HEK293 (cell line): ENCODE measurements around the gene CCBE1.
A peak's percentile ranks its signal among the peaks of the same experiment; 100 is the strongest.

ENCODE experiments used
- CTCF ChIP-seq: fragments of 450-650 bp; formaldehyde crosslinking; IDR thresholded peaks from 2 replicates; pipeline ENCODE4 v1.5.1; 2016; ENCODE audit warnings: missing biosample characterization, missing genetic modification characterization
- HIC1 ChIP-seq: fragments of 450-650 bp; formaldehyde crosslinking; IDR thresholded peaks from 2 replicates; pipeline ENCODE4 v1.5.1; 2016; ENCODE audit warnings: missing biosample characterization, missing genetic modification characterization
- INSM2 ChIP-seq: fragments of 450-650 bp; formaldehyde crosslinking; IDR thresholded peaks from 2 replicates; pipeline ENCODE4 v1.5.1; 2016; ENCODE audit warnings: missing biosample characterization, missing genetic modification characterization
- KLF17 ChIP-seq: fragments of 450-650 bp; formaldehyde crosslinking; IDR thresholded peaks from 2 replicates; pipeline ENCODE4 v1.5.1; 2016; ENCODE audit warnings: missing biosample characterization, missing genetic modification characterization
- KLF8 ChIP-seq: fragments of 450-650 bp; formaldehyde crosslinking; IDR thresholded peaks from 2 replicates; pipeline ENCODE4 v1.5.1; 2016; ENCODE audit warnings: missing biosample characterization, missing genetic modification characterization
- MEIS1 ChIP-seq: sonication (generic); formaldehyde crosslinking; IDR thresholded peaks from 2 replicates; pipeline ENCODE4 v1.8.1; 2022; ENCODE audit warnings: missing genetic modification reagents, mild to moderate bottlenecking, borderline replicate concordance
- MZF1 ChIP-seq: fragments of 450-650 bp; formaldehyde crosslinking; IDR thresholded peaks from 2 replicates; pipeline ENCODE4 v1.5.1; 2017; ENCODE audit warnings: missing biosample characterization, missing genetic modification characterization, borderline replicate concordance
- TRIM28 ChIP-seq: IDR thresholded peaks from 2 replicates; pipeline ENCODE4 v1.6.1; 2011; ENCODE audit warnings: low read length, control low read depth, borderline replicate concordance
- ZBTB1 ChIP-seq: fragments of 450-650 bp; formaldehyde crosslinking; IDR thresholded peaks from 2 replicates; pipeline ENCODE4 v1.5.1; 2016; ENCODE audit warnings: missing biosample characterization, missing genetic modification characterization
- ZBTB48 ChIP-seq: fragments of 450-650 bp; formaldehyde crosslinking; IDR thresholded peaks from 2 replicates; pipeline ENCODE4 v1.5.1; 2016; ENCODE audit warnings: missing biosample characterization, missing genetic modification characterization
- ZFHX2 ChIP-seq: fragments of 450-650 bp; formaldehyde crosslinking; conservative IDR thresholded peaks from 2 replicates; pipeline ENCODE4 v1.5.1; 2016; ENCODE audit warnings: missing biosample characterization, missing genetic modification characterization
- ZNF133 ChIP-seq: fragments of 450-650 bp; formaldehyde crosslinking; IDR thresholded peaks from 2 replicates; pipeline ENCODE4 v1.5.1; 2016; ENCODE audit warnings: missing biosample characterization, missing genetic modification characterization
- ZNF26 ChIP-seq: fragments of 450-650 bp; formaldehyde crosslinking; IDR thresholded peaks from 2 replicates; pipeline ENCODE4 v1.5.1; 2016; ENCODE audit warnings: missing biosample characterization, missing genetic modification characterization
- ZNF266 ChIP-seq: fragments of 450-650 bp; formaldehyde crosslinking; IDR thresholded peaks from 2 replicates; pipeline ENCODE4 v1.5.1; 2016; ENCODE audit warnings: missing biosample characterization, missing genetic modification characterization, low read depth
- ZNF341 ChIP-seq: fragments of 450-650 bp; formaldehyde crosslinking; IDR thresholded peaks from 2 replicates; pipeline ENCODE4; 2016; ENCODE audit warnings: low read depth, missing biosample characterization, missing genetic modification characterization
- ZNF354C ChIP-seq: fragments of 450-650 bp; formaldehyde crosslinking; IDR thresholded peaks from 2 replicates; pipeline ENCODE4 v1.5.1; 2016; ENCODE audit warnings: missing biosample characterization, missing genetic modification characterization, low read depth, borderline replicate concordance
- ZNF398 ChIP-seq: fragments of 450-650 bp; formaldehyde crosslinking; IDR thresholded peaks from 2 replicates; pipeline ENCODE4 v1.5.1; 2017; ENCODE audit warnings: missing biosample characterization, missing genetic modification characterization
- ZNF449 ChIP-seq: fragments of 450-650 bp; formaldehyde crosslinking; IDR thresholded peaks from 2 replicates; pipeline ENCODE4 v1.5.1; 2017; ENCODE audit warnings: missing biosample characterization, mild to moderate bottlenecking, missing genetic modification characterization, moderate library complexity
- ZNF530 ChIP-seq: fragments of 450-650 bp; formaldehyde crosslinking; IDR thresholded peaks from 2 replicates; pipeline ENCODE4 v1.5.1; 2016; ENCODE audit warnings: low read depth, missing biosample characterization, missing genetic modification characterization
- ZNF571 ChIP-seq: fragments of 450-650 bp; formaldehyde crosslinking; IDR thresholded peaks from 2 replicates; pipeline ENCODE4 v1.5.0; 2017; ENCODE audit warnings: missing biosample characterization, missing genetic modification characterization
- ZNF600 ChIP-seq: fragments of 450-650 bp; formaldehyde crosslinking; IDR thresholded peaks from 2 replicates; pipeline ENCODE4 v1.5.1; 2016; ENCODE audit warnings: missing biosample characterization, missing genetic modification characterization
- ZNF658 ChIP-seq: fragments of 450-650 bp; formaldehyde crosslinking; IDR thresholded peaks from 2 replicates; pipeline ENCODE4; 2016; ENCODE audit warnings: missing biosample characterization, missing genetic modification characterization
- ZNF785 ChIP-seq: fragments of 450-650 bp; formaldehyde crosslinking; IDR thresholded peaks from 2 replicates; pipeline ENCODE4 v1.5.1; 2016; ENCODE audit warnings: missing biosample characterization, missing genetic modification characterization
- ZSCAN18 ChIP-seq: fragments of 450-650 bp; formaldehyde crosslinking; IDR thresholded peaks from 2 replicates; pipeline ENCODE4 v1.5.1; 2016; ENCODE audit warnings: missing biosample characterization, missing genetic modification characterization

The CCBE1 gene

GRCh38 chr18:59484561-59485328, 212.5 kb downstream of the CCBE1 start (continued):
- TF ChIP-seq ZFHX2 (tag by site-specific recombination) = no peak
- no peak for TF ChIP-seq ZNF600
- TF ChIP-seq ZNF785 = no peak
- TF ChIP-seq ZBTB48 (tag by site-specific recombination) = peak; percentile 50
- TF ChIP-seq ZNF266 (tag by site-specific recombination) = no peak
- TF ChIP-seq ZNF354C (tag by site-specific recombination) = no peak
- TF ChIP-seq ZNF658 (tag by site-specific recombination) = no peak
- peak; percentile 95; the same call in 1 of the 2 replicates for TF ChIP-seq INSM2 (tag by site-specific recombination)
- 0 out of 2 replicates have a peak, but pooled peaks have one; percentile 63 for TF ChIP-seq ZSCAN18 (tag by site-specific recombination)
- peak; percentile 65; the same call in 1 of the 2 replicates for TF ChIP-seq ZBTB1 (tag by site-specific recombination)
- no peak for TF ChIP-seq MZF1 (tag by site-specific recombination)
- peak; percentile 48; the same call in 1 of the 2 replicates for TF ChIP-seq TRIM28
- 0 out of 2 replicates have a peak, but pooled peaks have one; percentile 11 for TF ChIP-seq ZNF133 (tag by site-specific recombination)
- TF ChIP-seq HIC1 (tag by site-specific recombination) = no peak
- TF ChIP-seq KLF17 (tag by site-specific recombination) = no peak
- TF ChIP-seq ZNF530 (tag by site-specific recombination) = no peak
- no peak for TF ChIP-seq ZNF26 (tag by site-specific recombination)
- TF ChIP-seq MEIS1 (CRISPR knock-in tag) = no peak
- TF ChIP-seq ZNF341 = no peak
- peak; percentile 72; the same call in 1 of the 2 replicates for TF ChIP-seq ZNF449
- no peak for TF ChIP-seq CTCF
- peak; percentile 82 for TF ChIP-seq KLF8 (tag by site-specific recombination)
- peak; percentile 52 for TF ChIP-seq ZNF398
- TF ChIP-seq ZNF571 = no peak
